Posterior cingulate gyrus (tissue), 11 donors: Measurements from ENCODE around the gene CRHBP.
"Not testable (repeated sequence)": the region's sequence is repeated elsewhere in the genome, so short reads cannot be mapped to it uniquely, and the experiment has no call there.

Experiments used
- DNase-seq, 10 donors: peaks; one replicate each; pipeline versions ENCODE4 v3.0.0 to v3.0.0-alpha.2; 2020 to 2021; ENCODE audit warnings: mixed read lengths in 3 of 10
- intact Hi-C: fragments of 100-400 bp; cut with DNase I; formaldehyde crosslinking; loops from one replicate; pipeline ENCODE4 v1.15.1; 2023

The CRHBP gene

DNA sequence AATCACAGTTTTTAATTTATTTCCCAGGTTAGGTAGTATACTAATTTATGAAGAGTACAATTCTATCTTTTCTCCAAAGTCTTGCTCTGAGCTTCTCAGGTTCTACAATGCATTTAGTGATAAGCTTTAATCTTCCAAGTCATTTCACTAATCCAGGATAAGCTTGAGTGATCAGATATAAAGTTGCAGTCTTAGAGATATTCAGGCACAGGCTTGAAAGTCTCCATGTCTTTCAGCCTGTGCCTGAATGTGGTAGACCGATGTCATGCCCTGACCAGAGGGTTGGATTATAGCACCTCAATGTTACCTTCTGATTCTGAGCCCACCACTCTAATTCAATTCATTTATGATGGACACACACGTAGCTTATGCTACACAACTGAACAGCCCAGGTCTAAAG is 3.2 kb downstream of the CRHBP start:
- DNase-seq = no peak
- intact Hi-C loops = no loop called here

DNA sequence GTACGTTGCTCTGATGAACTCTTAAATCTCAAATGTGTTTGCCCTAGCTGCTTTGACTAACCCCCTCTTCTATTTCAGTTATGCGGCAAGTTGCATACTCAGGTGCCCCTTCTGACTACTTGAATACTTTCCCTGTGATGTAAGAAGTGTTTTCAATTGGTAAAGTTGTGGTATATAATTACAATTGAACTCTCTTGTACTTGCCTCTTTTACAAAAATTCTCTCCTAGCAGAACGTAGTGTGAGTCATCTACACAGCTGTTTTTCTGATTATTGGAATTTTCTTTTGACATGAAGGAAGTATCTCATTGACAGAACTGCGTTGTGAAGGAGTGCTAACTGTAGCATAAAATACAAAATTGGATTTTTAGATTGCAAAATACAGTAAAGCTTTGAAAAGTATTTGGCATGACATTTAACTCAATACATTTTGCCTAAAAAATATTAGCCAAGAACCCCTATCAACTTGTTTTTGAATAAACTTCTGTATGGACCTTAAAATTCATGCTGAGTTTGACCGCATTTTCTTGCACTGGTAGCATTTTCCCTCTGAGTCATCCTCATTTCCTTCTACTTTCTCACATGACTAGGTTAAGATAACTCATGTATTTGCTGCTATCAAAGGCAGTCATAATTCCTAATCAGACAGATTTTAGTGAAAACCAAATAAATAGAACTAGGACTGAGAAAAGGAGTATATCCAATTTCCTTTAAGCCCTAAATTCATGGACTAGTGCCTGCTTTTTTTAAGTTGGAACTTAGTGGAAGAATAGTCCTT is 6.3 kb downstream of the CRHBP start:
- intact Hi-C loops = no loop called here
- no peak for DNase-seq

DNA sequence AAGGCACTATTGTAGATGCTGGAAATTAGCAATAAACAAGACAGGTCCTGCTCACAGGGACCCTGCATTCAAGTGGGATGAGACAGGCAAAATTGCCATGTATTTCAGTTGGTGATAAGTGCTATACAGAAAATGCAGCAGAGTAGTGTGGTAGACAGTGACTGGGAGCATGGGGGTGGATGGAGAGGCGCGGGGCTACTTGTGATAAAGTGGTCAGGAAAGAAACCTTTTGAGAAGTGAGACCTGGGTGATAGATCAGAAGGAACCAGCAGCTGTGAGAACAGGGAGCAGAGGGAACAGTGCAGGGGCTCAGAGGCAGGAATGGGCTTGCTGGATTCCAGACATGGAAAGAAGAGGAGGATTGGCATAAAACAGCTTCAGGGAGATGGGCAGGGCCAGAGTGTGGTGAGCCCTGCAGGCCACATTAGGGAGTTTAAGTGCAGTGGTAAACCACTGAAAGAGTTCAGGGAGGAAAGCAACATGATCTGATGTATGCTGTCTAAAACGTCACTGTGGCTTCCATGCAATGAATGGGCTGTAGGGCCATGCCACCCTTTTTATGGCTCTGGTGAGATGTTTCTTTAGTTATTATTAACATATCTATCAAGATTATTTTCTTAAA is 7.3 kb downstream of the CRHBP start:
- DNase-seq = no peak
- intact Hi-C loops = no loop called here

DNA sequence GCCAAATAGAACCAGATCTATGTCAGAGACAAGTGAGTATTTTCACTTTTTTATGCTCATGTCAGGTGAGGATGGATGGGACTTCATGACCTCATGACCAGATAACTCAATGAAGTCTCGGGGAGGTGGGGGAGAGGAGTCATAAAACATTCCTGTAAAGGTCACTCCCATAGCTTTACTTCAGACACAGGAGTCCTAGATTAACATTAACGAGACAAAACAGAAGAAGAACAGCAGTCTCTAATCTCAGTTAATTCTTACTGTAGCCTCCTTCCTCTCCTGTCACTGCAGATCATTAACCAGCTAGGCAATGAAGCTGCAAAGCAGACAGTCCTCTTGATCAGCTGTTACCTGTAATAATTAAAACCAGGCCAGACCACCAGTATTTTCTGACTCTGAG is 11.2 kb downstream of the CRHBP start:
- intact Hi-C loops = no loop called here
- no peak for DNase-seq

DNA sequence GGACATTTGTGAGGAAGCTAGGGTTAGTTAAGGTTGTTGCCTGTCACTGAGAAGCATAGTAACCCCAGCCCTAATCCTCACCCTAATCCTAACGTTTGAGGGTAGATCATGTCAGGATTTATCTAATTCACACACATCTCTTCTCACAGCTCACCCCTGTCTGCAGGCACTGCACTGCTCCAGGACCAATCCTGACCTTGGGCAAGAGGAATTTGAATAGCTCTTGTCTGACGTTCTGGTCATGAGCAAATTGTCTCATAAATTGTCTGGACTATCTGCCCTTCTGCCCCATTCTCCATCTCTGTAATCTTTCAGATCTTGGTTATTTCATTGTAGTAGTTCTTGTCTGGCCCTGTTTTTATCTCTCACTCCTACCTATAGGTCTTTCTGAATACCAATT is 18.7 kb downstream of the CRHBP start:
- no peak for DNase-seq
- intact Hi-C loops = no loop called here

DNA sequence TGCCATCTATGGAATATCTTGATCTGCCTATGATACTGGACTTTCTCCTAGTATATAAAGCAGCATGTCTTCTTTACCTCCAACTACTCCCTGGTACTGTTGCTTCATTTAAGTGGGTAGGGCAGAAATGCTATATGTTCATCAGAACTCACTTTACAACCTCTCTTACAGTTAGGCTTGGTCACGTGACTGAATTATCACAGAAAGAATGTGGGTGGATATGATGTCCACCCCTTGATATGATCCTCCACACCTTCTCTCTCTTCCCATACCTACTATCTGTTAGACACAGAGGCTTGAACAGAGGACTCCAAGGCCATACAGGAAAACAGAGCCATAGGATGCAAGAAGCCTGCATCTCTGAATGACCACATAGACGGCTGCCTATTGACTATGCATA is 19.8 kb downstream of the CRHBP start:
- intact Hi-C loops = no loop called here
- DNase-seq = no peak

DNA sequence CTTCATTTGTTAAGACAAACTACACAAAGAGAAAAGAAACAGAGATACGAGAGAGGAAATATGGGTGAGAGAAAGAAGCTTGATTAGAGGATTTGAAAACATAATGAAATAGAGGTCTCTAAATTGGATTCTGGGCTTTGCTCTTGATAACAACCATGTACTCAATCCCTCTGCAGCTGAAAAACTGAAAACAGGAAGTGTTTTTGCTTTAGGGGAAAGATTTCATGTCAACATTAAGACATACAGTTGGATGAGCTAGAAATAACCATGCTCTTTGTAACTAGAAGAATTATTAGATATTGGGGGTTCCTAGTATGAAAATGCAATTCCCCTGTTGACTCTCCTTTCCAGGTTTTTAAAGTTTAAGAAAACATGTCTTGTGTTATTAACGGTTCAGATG is 21.9 kb downstream of the CRHBP start:
- DNase-seq = no peak
- intact Hi-C loops = no loop called here

DNA sequence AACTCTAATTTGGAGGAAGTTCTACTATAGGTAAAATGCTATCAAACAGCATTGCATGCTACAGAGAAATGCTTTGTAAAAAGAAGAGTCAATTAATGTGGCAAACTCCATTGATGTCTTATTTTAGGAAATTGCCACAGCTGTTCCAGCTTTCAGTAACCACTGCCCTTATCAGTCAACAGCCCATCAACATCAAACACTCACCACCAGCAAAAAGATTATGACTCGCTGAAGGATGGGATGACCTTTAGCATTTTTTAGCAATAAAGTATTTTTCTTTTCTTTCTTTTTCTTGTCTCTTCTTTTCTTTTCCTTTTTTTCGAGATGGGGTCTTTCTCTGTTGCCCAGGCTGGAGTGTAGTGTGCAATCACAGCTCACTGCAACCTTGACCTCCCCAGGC is 26.0 kb downstream of the CRHBP start:
- no peak for DNase-seq
- intact Hi-C loops = no loop called here

DNA sequence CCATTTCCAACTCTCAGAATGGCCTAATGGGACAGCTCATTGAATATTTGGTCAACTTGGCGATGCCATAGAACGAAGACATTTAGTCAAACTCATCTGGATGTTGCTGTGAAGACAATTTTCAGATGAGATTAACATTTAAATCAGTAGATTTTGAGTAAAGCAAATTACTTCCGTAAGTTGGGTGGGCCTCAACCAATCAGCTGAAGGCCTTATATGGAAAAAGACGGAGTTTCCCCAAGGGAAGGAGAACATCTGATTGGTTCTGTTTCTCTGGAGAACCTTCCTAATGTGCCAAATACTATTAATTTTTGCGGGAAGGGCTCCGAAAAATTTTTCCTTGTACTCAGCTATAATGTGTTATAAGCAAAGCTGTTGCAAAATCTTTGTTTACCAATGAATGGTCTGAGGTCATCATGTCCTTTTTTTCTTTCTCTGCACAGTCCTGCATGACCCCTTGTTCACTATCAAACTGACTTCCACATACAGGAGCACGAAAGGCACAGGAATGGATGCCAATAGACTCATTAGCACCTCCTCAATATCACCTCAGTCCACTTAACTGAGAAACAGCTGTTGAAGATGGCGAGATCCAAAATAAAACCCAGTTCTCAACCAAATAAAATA is 27.8 kb downstream of the CRHBP start:
- no peak for DNase-seq
- intact Hi-C loops = no loop called here

DNA sequence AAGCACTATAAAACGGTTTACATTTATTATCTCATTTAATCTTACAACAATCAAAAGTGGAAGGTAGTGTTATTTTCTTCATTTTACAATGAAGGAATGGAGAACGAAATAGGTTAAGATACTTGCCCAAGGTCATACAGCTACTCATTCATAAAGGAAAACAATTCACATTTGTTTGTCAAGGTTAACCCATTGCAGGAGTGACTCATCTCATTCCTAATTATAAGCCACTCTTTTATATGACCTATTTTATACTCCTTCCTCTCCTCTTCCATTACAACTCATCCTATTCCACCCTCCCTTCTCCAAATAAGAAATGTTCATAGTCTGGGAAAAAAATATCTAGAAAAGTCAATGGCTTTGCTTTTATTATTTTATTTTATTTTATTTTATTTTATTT is 29.6 kb downstream of the CRHBP start:
- no peak for DNase-seq
- intact Hi-C loops = no loop called here

DNA sequence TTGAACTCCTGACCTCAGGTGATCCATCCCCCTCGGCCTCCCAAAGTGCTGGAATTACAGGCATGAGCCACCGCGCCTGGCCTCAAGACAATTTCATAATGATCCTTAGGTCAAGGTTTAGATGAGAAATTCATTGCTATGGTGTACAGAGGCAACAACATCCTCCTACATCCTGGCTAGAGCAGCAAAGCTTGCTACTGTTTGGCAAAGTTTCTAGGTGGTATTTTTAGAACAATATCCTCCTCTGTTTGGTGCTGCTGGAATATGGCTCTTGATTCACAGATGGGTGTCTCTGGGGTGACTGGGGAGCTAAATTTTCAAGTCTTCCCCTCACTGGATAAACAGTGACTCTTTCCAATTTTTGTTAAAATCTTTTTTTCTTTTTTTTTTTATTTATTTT is 30.6 kb downstream of the CRHBP start:
- no peak for DNase-seq
- intact Hi-C loops = no loop called here

DNA sequence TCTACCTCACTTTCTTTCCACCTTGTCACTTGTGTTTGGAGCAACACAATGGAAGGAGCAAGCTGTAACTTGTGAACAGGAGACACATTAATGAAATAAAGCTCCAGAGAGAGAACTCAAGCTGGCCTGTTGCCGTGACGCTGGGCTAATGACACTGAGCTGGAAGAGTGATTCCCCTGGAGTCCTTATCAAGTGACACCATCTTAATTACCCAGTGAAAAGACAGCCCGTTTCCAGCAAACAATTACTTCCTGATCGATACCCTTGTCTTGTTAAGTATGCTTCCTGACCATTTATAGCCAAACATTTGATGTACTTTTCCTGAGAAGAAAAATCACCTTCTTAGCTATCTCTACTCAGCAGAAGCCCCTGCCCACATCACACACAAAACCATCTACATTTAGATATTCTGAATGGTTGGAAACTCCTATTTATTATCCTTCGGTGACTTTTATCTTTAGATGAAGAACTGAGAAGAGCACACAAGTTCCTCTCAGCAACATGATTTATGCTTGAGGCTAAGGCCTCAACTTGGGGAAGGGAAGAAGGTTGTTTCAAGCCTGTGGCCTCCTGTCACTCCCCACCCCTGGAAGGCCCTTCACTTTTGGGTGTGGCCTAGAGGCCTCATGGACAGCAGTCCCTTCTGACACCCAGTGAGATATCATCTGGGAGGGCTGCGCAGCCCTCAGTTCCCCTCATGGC is 34.1 kb downstream of the CRHBP start:
- no peak for DNase-seq
- intact Hi-C loops = no loop called here

DNA sequence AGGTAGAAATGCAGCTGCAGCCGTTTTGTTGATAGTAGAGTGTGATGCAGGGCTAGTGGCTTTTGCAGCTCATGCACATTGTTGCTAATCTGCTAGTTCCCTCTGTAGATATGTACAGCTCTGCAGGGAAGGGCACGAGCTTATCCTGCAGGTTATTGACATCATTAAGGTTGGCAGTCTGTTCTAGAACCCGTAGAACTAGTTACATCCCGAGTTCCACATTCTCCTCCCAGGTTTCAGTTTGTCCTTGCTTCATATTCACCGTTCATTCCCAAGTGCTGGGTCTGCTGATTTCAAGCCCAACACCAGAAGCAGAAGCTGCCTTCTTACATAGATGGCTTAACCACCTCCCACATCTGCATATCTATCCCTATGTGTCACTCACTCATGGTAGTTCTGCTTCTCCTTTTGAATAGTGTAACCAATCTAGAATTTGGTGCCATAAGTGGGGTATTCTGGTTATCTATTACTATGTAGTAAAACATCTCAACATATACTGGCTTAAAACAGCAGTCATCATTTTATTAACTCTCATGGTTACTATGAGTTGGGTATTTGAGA is 38.1 kb downstream of the CRHBP start:
- no peak for DNase-seq
- intact Hi-C loops = no loop called here

DNA sequence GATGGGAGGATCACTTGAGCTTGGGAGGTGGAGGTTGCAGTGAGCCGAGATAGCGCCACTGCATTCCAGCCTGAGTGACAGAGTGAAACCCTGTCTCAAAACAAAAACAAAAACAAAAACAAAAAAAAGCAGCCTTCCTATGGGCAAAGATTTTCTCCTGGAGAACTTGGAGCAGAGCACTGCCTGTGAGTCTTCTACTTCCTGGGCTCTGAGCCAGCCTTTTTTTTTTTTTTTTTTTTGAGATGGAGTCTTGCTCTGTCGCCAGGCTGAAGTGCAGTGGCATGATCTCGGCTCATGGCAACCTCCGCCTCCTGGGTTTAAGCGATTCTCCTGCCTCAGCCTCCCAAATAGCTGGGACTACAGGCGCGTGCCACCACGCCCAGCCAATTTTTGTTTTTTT is 40.6 kb downstream of the CRHBP start:
- DNase-seq = not testable (repeated sequence)

DNA sequence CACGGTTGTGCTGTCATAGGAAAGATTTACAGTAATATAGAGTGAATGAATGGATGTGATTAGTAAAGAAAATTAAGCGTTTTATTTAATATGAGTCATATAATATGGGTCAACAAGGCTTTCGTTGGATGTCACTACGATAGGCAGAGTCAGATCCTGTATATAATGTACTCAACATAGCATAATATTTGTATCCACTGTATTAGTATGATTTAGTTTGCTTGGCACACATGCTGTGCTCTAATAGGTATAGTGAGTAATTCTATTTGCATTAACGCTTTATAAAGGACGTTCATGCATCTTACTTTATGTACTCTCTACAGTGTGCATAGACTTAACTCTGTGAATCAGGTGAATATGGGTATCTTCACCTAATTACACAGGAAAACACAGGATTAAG is 41.5 kb downstream of the CRHBP start:
- no peak for DNase-seq
- intact Hi-C loops = no loop called here

More for the DNA sequence above, 40.6 kb downstream of the CRHBP start:
- intact Hi-C loops = not testable (repeated sequence)

DNA sequence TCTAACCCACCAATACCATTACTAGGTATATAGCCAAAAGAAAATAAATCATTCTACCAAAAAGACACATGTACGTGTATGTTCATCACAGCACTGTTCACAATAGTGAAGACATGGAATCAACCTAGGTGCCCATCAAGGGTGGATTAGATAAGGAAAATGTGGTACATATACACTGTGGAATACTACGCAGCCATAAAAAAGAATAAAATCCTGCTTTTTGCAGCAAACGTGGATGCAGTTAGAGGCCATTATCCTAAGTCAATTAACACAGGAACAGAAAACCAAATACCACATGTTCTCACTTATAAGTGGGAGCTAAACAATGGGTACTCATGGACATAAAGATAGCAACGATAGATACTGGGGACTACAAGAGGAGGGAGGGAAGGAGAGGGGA is 45.4 kb downstream of the CRHBP start:
- intact Hi-C loops, DNase-seq: not testable (repeated sequence)

DNA sequence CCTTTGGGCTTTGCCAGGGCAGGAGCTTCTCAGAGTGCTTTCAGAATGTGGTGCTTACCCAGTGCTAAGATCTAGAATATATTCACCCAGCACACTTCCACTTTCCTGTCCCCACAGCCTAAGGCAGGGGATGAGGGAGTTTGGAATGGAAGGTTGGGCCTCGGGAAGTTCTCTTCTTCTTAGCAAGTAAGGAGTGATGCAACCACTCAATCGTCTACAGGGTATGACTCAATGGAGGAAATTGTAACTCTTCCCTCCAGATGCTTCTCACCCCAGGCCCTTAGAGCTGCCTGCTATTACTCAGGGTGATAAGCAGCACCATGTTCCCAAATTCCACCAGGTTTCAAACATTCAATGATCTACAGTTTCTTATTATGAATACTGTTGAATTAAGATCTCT is 46.6 kb downstream of the CRHBP start:
- intact Hi-C loops = no loop called here
- no peak for DNase-seq

DNA sequence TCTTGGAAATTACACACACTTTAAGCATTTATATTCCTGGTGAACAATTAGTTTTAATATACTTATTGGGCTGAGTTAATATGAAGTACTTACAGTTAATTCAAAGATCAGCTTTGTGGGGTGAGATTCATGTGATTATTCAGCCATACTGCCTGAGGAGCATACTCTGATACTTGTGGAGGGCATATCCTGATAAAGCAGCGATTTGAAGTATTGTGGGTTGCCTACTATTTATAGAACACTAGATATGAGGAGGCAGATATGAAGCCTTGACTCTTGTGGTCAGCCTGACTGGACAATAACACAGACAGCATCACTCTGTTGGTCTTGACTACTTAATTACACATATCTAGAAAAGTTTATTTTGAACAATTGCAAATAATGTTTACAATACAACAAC is 50.4 kb downstream of the CRHBP start:
- no peak for DNase-seq
- intact Hi-C loops = no loop called here

DNA sequence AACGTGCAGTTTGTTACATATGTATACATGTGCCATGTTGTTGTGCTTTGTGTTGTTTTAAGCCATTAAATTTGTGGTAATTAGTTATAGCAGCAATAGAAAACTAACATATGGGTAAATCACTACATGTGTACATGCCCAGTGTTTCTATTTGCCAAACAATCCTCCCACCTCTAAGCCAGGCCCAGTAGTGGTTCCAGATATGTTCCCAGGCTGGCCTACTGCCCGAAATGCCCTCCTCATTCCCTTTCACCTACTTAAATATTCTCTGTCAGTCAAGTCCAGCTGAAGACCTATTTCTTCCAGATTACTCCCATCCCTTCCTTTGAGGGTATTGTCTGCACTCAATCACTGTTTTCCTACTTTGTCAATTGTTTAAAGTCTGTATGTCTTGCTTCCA is 53.3 kb downstream of the CRHBP start:
- intact Hi-C loops = no loop called here
- no peak for DNase-seq

DNA sequence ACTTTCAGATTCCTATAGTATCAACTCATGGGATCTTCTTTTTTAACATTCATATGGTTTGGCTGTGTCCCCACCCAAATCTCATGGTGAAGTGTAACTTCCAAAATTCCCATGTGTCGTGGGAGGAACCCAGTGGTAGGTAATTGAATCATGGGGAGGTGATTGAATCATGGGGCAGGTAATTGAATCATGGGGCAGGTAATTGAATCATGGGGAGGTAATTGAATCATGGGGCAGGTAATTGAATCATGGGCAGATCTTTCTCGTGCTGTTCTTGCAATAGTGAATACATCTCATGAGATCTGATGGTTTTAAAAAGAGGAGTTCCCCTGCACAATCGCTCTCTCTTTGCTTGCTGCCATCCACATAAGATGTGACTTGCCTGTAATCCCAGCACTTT is 55.6 kb downstream of the CRHBP start:
- intact Hi-C loops = no loop called here
- DNase-seq = no peak

DNA sequence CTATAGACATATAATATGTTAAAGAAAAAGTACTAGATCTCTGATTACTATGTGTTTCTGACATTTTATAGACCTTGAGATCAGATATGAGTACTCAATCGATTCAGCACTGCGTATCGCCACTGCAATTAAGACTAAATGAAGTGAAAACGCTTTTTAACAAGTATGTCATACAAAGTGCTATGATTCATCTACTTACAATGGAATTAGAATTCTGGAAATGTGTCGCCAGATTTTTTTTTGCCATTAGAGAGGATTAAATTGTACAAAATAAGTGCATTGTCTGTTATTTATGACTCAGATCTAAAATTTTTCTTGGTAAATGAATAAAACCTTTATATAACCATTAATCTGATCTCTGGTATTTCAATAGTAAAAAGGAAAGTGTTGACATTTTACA is 57.4 kb downstream of the CRHBP start:
- no peak for DNase-seq
- intact Hi-C loops = no loop called here
